A673 (cell line): Measurements from ENCODE around the gene ZNF775.

Experiments
- EZH2 ChIP-seq: fragments of 200-600 bp; sonication (generic); IDR thresholded peaks from 2 replicates; pipeline ENCODE4 v1.6.1; 2017; ENCODE audit warnings: borderline replicate concordance, low read depth, mild to moderate bottlenecking, mixed read lengths, antibody characterized with exemption, low read length; ENCODE audit not compliant: poor library complexity, severe bottlenecking
- TF ChIP-seq, protein P1 (sequence below): fragments of 300-800, 200-600 bp; sonication (generic); conservative IDR thresholded peaks from 2 replicates; pipeline ENCODE4 v1.5.1; 2017; ENCODE audit warnings: low read depth, mild to moderate bottlenecking, antibody characterized with exemption, low read length, moderate library complexity, mixed read lengths

DNA sequence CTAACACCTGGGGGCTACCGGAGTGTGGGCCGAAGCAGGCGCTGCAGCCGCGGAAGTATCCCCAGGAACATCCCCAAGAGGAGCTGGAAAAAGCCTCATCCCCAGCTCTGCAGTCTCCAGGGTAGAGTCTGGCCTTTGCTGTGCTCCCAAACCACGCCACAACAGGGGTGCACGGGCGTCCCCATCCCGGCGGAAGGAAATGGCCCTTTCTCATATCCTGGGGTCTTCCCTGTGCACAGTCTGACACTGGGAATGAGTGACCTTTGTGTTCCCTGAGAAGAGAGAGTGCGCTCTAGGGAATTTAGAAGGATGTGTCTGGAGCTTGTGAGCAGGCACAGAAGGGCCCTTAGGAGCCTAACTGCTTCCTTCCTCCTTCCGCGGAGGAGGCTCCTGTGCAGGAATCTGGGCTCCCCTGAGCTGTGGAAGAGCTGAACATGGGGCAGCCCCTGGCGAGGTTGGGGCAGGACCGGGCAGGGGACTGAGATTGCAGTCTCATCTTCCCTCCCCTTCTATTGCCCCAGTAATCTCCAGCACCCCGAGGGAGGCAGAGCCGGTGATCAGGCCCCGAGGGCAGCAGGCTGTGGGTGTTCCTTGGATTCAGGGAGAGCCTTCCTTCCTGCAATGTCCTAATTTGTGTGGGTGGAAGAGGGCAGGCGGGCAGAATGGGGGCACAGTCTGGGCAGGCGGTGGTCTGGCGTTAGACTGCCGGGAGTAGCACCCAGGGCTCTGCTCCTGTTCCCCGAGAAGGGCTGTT, 9.2 kb upstream of the ZNF775 start:
- TF ChIP-seq, protein P1, sequence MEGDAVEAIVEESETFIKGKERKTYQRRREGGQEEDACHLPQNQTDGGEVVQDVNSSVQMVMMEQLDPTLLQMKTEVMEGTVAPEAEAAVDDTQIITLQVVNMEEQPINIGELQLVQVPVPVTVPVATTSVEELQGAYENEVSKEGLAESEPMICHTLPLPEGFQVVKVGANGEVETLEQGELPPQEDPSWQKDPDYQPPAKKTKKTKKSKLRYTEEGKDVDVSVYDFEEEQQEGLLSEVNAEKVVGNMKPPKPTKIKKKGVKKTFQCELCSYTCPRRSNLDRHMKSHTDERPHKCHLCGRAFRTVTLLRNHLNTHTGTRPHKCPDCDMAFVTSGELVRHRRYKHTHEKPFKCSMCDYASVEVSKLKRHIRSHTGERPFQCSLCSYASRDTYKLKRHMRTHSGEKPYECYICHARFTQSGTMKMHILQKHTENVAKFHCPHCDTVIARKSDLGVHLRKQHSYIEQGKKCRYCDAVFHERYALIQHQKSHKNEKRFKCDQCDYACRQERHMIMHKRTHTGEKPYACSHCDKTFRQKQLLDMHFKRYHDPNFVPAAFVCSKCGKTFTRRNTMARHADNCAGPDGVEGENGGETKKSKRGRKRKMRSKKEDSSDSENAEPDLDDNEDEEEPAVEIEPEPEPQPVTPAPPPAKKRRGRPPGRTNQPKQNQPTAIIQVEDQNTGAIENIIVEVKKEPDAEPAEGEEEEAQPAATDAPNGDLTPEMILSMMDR = no peak
- TF ChIP-seq EZH2 = no peak
